SK-MEL-5 (cell line): ENCODE results near the gene KIF2A. TPM values are rescaled to one million over a fixed set of nuclear protein-coding genes. Genes with fewer than 3 reads are reported as not detected.
A peak's percentile ranks its signal among the peaks of the same experiment; 100 is the strongest.

ENCODE experiments used
- DNase-seq: peaks from one replicate; pipeline ENCODE4 v3.0.0-alpha.2; 2016; ENCODE audit warnings: low read depth, low spot score
- in situ Hi-C: cut with HindIII; loops from 2 replicates; pipeline ENCODE4 v1.10.0; 2016; ENCODE audit warnings: low sequenced_read_pairs, high pct_unique_total_duplicates, low pct_unique_long_range_greater_than_20kb
- total RNA-seq: library from RNA; depleted of rRNA; stranded (reverse); fragments of >200 nt; shearing (Covaris generic); gene quantifications from 2 replicates; pipeline ENCODE4 v1.2.3, GENCODE V29; 2014

Gene KIF2A
- total RNA-seq, 1 experiment from 2014 or later, result 44.1 TPM

DNA sequence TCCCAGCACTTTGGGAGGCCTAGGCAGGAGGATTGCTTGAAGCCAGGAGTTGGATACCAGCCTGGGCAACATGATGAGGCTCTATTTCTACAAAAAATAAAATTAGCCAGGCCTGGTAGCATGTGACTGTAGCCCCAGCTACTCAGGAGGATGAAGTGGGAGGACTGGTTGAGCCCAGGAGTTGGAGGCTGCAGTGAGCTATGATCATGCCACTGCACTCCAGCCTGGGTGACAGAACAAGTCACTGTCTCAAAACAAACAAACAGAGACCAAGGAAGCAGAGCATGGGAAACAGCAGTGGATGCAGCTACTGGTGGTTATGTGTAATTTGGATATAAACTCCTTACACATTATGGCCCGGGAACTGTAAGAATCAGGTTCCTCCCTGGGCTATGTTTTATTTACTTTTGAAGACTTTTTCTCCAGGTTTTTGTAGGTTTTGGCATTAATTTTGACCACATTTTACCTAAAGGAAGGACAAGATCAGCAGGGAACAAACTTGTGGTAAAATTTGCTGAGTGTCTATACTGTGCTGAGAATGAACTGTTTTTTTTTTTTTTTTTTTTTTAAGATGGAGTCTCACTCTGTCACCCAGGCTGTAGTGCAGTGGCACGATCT lies 8.3 kb downstream of the KIF2A start:
- in situ Hi-C loops, result no loop called here
- no peak for DNase-seq

DNA sequence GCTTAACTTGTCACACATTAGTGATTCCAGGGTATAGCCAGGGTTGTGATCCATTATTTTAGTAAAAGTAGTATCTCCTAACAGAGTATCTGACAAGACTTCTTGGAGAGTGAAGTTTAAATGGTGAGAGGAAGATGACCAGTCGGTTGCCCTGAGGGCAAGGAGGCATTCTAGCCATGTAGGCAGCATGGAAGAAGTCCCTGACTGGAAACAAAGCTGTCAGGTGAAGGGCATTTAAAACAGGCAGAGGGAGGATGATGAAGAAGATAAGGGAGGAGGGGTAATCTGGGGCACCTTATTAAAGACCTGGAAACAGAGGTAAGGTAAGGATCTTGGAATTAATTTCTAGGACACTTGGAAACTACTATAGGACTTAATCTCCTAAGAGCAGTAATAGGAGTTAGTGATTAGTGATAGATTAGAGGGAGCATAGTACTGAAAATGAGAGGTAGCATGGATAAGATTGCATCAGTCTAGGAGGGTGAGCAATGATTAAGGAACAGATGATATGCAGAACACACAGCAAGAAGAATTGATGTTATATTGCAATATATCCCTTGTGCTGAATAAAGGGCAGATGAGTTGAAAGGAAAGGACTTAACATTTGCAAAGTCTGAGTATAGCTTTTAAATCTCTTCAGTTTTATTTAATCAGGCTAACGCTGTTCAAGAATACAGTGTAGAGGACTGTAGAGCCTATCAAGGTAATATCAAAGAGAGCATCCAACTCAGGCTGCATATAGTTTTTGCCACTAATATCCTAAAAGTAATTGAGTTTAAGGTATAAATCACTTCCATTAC lies 9.6 kb downstream of the KIF2A start:
- no peak for DNase-seq
- in situ Hi-C loops, result no loop called here

DNA sequence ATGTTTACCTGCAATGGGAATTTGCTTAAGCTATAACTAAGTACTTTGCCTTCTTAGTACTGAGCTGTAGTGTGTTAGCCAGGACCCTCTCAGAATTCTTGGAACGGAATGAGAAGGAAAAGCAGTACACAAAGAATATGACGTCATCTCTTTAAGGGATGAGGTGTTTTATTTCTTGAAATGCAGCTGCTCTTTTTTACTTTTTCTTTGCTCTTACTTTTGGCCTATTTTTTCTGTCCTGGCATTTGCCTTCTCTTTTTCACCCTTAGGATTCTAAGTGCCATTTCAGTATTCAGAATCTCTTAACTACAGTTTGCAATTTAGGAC lies 10.1 kb downstream of the KIF2A start:
- in situ Hi-C loops, result no loop called here
- no peak for DNase-seq

DNA sequence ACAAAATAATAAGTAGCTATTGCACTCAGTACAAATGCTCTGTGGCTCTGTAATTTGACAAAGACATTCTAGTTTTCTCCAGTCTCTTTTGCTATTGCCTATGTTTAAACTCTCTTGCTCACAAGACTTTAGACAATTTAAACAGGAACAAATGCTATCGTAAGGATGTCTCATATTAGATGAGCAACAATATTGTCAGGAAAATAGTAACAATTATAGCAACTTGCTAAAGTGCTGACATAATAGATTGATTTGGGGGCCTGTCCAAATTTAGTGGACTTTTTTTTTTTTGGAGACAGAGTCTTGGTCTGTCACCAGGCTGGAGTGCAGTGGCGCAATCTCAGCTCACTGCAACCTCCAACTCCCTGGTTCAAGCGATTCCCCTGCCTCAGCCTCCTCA lies 11.8 kb downstream of the KIF2A start:
- no peak for DNase-seq
- in situ Hi-C loops, result no loop called here

DNA sequence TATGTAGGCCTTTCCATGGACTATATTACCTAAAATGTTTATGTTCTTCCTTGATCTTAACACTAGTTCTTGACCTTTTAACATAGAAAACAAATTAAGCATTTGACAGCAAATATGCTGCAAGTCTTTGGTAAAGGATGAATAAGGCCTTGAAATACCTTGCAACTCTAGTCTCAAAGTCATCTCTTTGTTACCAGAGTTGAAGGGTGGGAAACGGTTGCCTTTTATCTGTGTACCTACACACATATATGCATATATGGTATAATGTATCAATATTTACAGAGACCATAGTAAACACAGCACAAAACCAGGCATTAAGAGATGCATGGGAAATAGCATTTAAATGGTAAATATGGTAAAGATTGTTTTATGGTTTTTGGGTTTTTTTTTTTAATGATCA lies 16.5 kb downstream of the KIF2A start:
- DNase-seq, result no peak
- in situ Hi-C loops, result no loop called here

DNA sequence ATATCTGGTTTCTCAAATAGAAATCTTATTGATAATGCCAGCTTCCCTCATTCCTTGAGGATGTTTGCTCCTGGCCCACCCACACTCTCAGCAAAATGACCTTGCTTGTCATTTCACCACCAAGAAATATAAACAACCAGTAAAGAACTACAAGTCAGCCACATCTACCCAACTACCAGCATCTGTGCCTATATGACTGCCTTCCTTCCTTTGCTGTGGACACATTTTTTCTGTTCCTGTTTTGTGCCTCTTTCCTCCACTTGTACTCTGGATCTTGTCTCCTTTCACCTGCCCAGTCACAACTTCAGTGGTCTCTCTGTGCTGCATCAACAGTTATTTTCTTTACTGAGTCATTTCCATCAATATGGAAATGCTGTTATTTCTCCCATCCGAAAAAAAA lies 20.3 kb downstream of the KIF2A start:
- in situ Hi-C loops, result no loop called here
- DNase-seq, result no peak

DNA sequence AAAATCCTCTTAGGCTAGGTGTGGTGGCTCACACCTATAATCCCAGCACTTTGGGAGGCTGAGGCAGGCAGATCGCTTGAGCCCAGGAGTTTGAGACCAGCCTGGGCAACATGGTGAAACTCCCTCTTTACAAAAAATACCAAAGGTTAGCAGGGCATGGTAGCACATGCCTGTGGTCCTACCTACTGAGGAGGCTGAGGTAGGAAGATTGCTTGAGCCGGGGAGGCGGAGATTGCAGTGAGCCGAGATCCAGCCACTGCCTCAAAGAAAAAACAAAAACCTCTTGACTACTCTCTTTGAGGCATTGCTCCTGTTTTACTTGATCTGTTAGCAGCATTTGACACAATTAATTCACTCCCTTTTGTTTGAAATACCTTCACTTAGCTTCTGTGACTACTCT lies 20.7 kb downstream of the KIF2A start:
- in situ Hi-C loops, result no loop called here

DNA sequence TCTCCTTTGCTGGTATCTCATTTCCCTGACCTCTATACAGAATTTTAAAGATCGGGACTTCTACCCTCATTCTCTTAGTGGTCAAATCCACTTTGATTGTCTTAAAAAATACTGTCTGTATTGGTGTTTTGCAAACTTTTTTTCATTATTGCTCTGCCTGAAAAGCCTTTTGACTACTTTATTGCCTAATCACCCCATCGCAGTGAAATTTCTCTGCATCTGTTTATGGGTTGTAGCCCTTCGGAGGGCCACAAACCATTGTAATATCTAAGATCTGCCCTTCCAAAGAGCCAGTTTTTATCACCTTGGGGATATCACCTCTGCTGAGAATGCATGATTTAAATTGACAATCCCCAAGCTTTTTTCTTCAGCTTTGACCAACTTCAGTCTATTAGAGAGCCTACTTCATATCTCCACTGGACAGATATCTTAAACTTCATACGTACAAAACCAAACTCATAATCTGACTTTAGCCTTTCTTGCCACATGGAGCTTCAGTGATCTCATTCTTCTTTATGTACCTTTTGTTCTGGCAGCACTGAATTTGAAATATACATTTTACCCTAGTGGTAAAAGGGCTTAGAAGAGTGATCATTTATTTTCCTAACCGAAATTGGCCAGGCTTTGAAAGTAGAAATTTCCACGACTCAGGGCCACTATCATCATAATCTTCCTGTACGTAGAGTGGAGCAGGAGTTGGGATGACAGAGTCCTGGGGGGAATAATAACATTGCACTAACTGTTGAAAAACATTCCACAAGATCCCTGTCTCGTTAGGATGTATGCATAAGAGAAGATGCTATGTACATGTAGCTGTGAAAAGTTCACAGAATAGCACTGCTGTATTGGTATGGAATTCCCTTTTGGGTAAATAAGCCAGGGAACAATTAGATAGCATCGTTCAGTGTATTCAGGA lies 21.4 kb downstream of the KIF2A start:
- in situ Hi-C loops, result no loop called here
- DNase-seq, result no peak

More for the DNA sequence above, 20.7 kb downstream of the KIF2A start:
- no peak for DNase-seq

DNA sequence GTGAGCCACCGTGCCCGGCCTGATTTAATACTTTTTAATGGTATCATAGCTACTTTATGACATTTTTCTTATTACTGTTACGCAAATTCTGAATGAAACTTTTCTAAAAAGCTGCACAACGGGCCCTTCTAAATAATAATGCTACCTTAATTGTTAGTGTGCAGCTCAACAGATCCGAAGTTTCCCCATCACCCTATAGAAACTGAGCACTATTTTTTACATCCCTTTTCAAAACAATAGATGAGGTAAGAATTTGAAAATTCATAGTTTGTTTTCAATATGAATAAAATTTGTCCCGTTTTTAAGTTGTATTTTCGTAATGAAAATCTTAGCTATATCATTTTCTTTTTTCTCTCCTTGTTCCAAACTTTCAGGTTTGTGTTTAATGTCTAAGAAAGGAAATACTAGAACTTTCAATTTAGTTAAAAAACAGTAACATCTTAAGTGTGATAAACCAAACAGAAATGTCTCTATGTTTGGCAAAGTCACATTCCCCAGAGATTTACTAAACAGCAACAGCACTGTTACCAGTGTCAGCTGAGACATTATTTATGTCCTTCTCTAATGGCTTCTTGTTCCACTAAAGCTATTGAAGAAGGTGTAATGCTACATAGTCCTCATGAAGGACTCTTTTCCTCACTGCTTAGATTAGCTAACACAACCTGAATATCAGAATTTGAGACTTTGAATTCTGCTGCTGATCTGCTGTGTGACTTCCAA lies 22.9 kb downstream of the KIF2A start:
- peak; percentile 73 for DNase-seq
- in situ Hi-C loops, result no loop called here

DNA sequence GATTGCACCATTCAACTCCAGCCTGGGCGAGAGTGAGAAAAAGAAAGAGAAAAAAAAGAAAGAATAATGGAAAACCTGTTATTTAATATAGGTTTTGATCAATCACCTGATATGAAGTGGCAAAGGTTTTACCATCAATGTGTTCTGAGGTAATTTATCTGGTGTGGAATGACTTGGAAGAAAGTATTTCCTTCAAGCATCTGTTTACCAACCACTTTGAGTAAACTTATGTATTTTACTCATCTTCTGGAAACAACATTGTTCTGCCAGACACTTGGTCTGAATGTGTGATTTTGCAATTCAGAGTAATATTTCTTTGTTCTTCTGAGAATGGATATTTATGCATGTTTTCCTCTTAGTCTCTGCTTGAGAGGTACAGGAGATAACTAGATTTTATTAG lies 24.3 kb downstream of the KIF2A start:
- no peak for DNase-seq
- in situ Hi-C loops, result no loop called here

DNA sequence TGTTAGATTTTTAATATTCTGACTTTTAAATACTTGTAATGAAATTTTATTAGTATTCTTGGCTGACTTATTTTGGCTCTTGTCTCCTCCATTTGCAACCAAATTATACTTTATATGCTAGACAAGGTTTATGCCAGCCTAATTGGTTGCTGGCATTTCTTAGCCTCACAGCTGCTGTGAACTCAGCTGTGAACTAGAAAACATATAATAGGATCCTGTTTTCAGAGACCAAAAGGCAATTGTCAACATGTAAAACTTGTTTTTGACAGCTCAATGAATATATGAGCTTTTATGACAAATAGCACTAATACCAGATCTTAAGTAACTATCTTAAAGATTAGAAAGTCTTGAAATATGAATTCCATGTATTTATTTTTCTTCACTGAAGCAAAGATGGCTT lies 25.9 kb downstream of the KIF2A start:
- in situ Hi-C loops, result no loop called here
- no peak for DNase-seq

DNA sequence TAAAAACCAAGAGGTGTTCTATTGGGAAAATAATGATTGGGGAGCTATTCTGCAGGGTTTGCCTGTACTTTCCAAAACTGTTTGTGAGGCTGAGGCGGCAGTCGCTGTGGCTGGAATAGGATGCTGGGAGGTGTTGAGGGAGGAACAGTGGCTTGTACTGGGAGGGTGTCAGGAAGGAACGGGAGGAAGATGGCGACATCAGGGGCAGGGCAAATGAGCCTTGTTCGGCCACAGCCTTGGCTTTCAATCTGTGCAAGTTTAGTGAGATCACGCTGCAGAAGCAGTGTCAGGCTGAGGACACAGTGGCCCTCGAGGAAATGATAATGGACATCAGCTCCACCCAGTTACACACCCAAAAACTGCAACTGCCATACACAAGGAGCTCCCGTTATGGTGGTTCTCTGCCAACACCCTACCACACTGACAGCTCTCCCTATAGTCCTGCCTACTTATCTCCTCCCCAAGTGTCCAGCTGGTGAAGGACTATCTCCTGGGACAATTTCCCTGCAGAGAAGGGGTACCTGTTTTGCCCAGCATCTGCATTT lies 27.3 kb downstream of the KIF2A start:
- no peak for DNase-seq
- in situ Hi-C loops, result no loop called here

DNA sequence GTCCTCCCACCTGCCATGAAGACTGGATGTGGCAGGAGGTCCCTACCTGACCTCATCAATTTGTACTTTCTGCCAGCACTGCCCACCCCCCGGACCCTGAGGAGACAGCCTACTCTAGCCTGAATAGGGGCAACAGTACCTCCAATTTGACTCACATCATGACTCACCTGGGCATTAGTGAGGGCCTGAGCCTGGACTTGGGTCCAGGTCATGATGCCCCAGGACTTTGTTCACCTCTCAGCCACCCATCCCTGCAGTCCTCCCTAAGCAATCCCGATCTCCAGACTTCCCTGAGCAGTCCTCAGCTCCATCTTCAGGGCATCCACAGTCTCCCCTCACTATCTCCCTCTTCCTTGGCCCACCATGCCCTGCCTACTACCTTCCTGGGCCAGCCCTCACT lies 28.1 kb downstream of the KIF2A start:
- no peak for DNase-seq
- in situ Hi-C loops, result no loop called here

DNA sequence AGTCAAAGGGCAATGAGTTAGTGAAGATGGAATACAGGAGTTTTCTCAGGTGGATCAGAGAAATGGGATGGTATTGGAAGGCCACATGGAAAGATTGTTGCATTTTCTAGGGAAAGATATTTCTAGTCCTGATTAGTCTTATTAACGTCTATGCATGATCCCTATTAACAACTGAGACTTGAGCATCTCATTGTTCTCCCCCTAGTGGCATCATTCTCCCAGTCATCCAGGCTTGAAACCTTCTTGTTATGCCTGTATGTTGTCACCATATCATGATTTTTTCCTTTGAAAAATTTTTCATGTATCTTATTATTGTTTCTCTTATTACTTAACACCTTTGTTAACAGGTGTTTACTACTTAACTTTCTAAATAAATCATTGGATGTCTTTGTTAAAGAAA lies 34.4 kb downstream of the KIF2A start:
- peak; percentile 67 for DNase-seq
- in situ Hi-C loops, result no loop called here

DNA sequence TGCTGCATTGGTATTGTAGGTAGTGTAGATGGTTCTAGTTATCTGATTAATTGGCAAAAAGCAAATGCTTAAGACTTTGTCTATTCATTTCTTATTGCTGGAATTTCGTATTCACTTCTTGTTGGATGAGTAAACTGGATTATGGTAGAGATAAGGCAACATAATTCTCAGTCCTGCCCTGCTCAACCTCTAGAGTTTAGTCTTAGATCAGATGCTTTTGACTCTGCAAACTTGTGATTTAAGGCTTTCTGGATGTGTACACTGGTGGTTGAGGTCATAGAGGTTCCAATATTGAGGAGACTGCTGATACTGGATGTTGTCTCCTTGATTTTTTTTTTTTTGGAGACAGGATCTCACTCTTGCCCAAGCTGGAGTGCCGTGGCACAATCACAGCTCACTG lies 35.0 kb downstream of the KIF2A start:
- no peak for DNase-seq
- in situ Hi-C loops, result no loop called here

DNA sequence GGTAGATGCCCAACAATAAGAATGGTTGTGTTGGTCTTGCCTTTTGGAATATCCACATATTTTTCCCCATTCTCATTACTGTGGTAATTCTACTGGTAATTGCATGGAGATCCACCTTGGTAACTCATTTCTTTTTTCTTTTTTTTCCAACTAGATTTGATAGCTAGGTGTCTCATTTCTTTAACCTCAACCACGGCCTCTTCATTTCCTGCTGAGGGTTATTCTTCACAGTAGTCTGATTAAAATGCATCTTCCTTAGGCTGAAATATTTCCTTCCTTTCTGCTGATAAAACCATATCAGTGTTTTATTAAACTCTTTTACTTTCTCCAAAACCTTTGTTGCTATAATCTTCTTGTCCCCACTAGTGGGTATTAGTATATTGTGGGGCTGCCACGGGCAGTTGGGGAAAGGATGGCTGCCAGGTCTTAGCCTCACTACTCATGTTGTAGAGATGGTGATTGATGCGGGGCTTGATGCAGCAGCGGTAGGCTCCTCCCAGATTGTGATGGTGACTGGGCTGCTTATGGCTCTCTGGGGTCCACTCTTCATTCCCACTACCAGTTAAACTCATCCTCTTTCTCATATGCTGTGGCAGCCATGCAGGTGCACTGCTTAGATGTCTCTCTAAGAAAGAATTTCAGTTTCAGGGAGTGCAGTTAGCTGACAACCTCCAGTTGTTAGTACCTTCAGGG lies 35.9 kb downstream of the KIF2A start:
- DNase-seq, result no peak
- in situ Hi-C loops, result no loop called here

DNA sequence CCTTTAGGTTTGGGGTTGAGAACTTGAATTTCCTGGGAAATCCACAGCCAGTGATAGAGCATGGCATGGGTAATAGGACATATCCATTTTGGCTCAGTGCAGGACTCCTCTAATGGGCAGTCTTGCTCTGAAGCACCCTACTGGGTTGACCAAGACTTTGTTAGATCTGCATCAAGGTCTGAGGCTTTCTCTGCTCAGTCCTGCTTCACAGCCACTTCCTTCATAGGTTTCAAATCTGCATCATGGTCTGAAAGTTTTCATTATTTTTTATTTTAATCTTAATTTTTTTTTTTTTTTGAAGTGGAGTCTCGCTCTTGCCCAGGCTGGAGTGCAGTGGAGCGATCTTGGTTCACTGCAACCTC lies 36.5 kb downstream of the KIF2A start:
- in situ Hi-C loops, result no loop called here
- no peak for DNase-seq
